ENCODE data around the gene EEF1A2.

GRCh38 chr20:63469713-63470101 is 29.2 kb downstream of the EEF1A2 start:
- TF ChIP-seq CTCF (IDR thresholded peaks at IDR 0.05) (no peak), EP300 (IDR thresholded peaks at IDR 0.05) (no peak), EHMT2 (IDR thresholded peaks at IDR 0.05; ENCODE audit: low read depth) (no peak), RNF2 (IDR thresholded peaks at IDR 0.05; ENCODE audit: borderline replicate concordance, low read depth) (no peak), CHD2 (IDR thresholded peaks at IDR 0.05; ENCODE audit: low read length, partially characterized antibody) (no peak), NPAS2 (CRISPR knock-in tag; IDR thresholded peaks at IDR 0.05; ENCODE audit: borderline replicate concordance) (no peak), POLR2A (IDR thresholded peaks at IDR 0.05; ENCODE audit: low read length) (no peak), SMC3 (IDR thresholded peaks at IDR 0.05) (no peak), CBX8 (IDR thresholded peaks at IDR 0.05) (no peak), ESRRA (IDR thresholded peaks at IDR 0.05; ENCODE audit: borderline replicate concordance, low read length) (no peak), ZNF302 (CRISPR knock-in tag; IDR thresholded peaks at IDR 0.05) (no peak)
